ENCODE measurements around the gene PRRT4. TPM values are rescaled to one million over a fixed set of nuclear protein-coding genes. Genes with fewer than 3 reads are reported as not detected.
A peak's percentile ranks its signal among the peaks of the same experiment; 100 is the strongest.

The PRRT4 gene
- total and polyA plus RNA-seq, 5 donors, result 0.34 to 1.1 (median 0.84) TPM

- Histone ChIP-seq H3K4me1 (ENCODE audit: control insufficient read depth, insufficient read depth, low read length) (peaks cover 4% of the 10 kb centered on the region), H3K4me3 (ENCODE audit: low read length) (peak within 1 kb of the TSS; percentile 95), H3K9me3 (ENCODE audit: control insufficient read depth, low read length) (no peaks in the 10 kb centered on the region), H3K27me3 (ENCODE audit: control insufficient read depth, insufficient read depth) (no peaks in the 10 kb centered on the region), H3K27ac (ENCODE audit: low read length) (peak within 1 kb of the TSS; percentile 89)
- intact Hi-C loops (cut with DNase I), result no loop called here
- peak; percentile 87 to 94 (median 92) for DNase-seq
- 13% methylated on average over 49 of the region's 49 CpGs for WGBS
- ATAC-seq, result peak; percentile 95
These were observed 17.7 kb downstream of the PRRT4 start, which contains the start of gene RBM28 for GRCh38 chr7:128343554-128344430. RBM28 (minus strand) TSS chr7:128343908; CDS start chr7:128343793, 115 bp downstream.

- Histone ChIP-seq H3K4me3 (ENCODE audit: low read length) (no peak overlapping the region), H3K27me3 (ENCODE audit: control insufficient read depth, insufficient read depth) (no peaks in the 10 kb centered on the region), H3K4me1 (ENCODE audit: control insufficient read depth, insufficient read depth, low read length) (peaks cover 4% of the 10 kb centered on the region), H3K27ac (ENCODE audit: low read length) (no peak overlapping the region), H3K9me3 (ENCODE audit: control insufficient read depth, low read length) (no peaks in the 10 kb centered on the region)
- DNase-seq, result no peak
- WGBS, result 91% methylated on average over 6 of the region's 6 CpGs
- no peak for ATAC-seq
- intact Hi-C loops (cut with DNase I), result no loop called here
These were observed 19.8 kb downstream of the PRRT4 start for GRCh38 chr7:128341733-128342132.

GRCh38 chr7:128335730-128336129 lies 25.8 kb downstream of the PRRT4 start:
- DNase-seq (no peak), ATAC-seq (no peak)
- Histone ChIP-seq H3K4me1 (ENCODE audit: control insufficient read depth, insufficient read depth, low read length) (no peaks in the 10 kb centered on the region), H3K9me3 (ENCODE audit: control insufficient read depth, low read length) (no peaks in the 10 kb centered on the region), H3K4me3 (ENCODE audit: low read length) (no peak overlapping the region), H3K27me3 (ENCODE audit: control insufficient read depth, insufficient read depth) (no peaks in the 10 kb centered on the region), H3K27ac (ENCODE audit: low read length) (no peak overlapping the region)
- intact Hi-C loops (cut with DNase I), result no loop called here
- 89% methylated on average over 3 of the region's 3 CpGs for WGBS

- intact Hi-C loops (cut with DNase I), result no loop called here
- 89% methylated on average over 9 of the region's 9 CpGs for WGBS
- Histone ChIP-seq H3K4me1 (ENCODE audit: control insufficient read depth, insufficient read depth, low read length) (peaks cover 4% of the 10 kb centered on the region), H3K4me3 (ENCODE audit: low read length) (no peak overlapping the region), H3K27me3 (ENCODE audit: control insufficient read depth, insufficient read depth) (no peaks in the 10 kb centered on the region), H3K27ac (ENCODE audit: low read length) (peak overlapping the region; percentile 82), H3K9me3 (ENCODE audit: control insufficient read depth, low read length) (no peaks in the 10 kb centered on the region)
- ATAC-seq (no peak), DNase-seq (no peak)
These were observed 37.2 kb downstream of the PRRT4 start for GRCh38 chr7:128324368-128324680.

GRCh38 chr7:128323459-128324367 lies 37.8 kb downstream of the PRRT4 start:
- intact Hi-C loops (cut with DNase I), result no loop called here
- WGBS, result 54% methylated on average over 10 of the region's 10 CpGs
- Histone ChIP-seq H3K9me3 (ENCODE audit: control insufficient read depth, low read length) (no peaks in the 10 kb centered on the region), H3K27ac (ENCODE audit: low read length) (peak overlapping the region; percentile 98), H3K4me1 (ENCODE audit: control insufficient read depth, insufficient read depth, low read length) (peaks cover 4% of the 10 kb centered on the region), H3K27me3 (ENCODE audit: control insufficient read depth, insufficient read depth) (no peaks in the 10 kb centered on the region), H3K4me3 (ENCODE audit: low read length) (no peak overlapping the region)
- DNase-seq (peak in 2 of 3 donors; percentile 31 to 65), ATAC-seq (peak; percentile 85 to 88)

- no peaks in the 10 kb centered on the region for H3K9me3 ChIP-seq (ENCODE audit: control insufficient read depth, low read length)
- no peak overlapping the region for H3K4me3 ChIP-seq (ENCODE audit: low read length)
- peaks cover 4% of the 10 kb centered on the region for H3K4me1 ChIP-seq (ENCODE audit: control insufficient read depth, insufficient read depth, low read length)
- DNase-seq (no peak), ATAC-seq (peak; percentile 8)
- H3K27me3 ChIP-seq (ENCODE audit: control insufficient read depth, insufficient read depth), result no peaks in the 10 kb centered on the region
- H3K27ac ChIP-seq (ENCODE audit: low read length), result peak overlapping the region; percentile 98
- intact Hi-C loops (cut with DNase I), result no loop called here
These were observed 38.5 kb downstream of the PRRT4 start for GRCh38 chr7:128323040-128323439.

GRCh38 chr7:128322040-128322643 lies 39.3 kb downstream of the PRRT4 start:
- WGBS, result 68% methylated on average over 3 of the region's 3 CpGs
- Histone ChIP-seq H3K4me1 (ENCODE audit: control insufficient read depth, insufficient read depth, low read length) (peaks cover 4% of the 10 kb centered on the region), H3K27ac (ENCODE audit: low read length) (no peak overlapping the region), H3K4me3 (ENCODE audit: low read length) (no peak overlapping the region), H3K27me3 (ENCODE audit: control insufficient read depth, insufficient read depth) (no peaks in the 10 kb centered on the region), H3K9me3 (ENCODE audit: control insufficient read depth, low read length) (no peaks in the 10 kb centered on the region)
- ATAC-seq, result peak; percentile 25 to 39
- no peak for DNase-seq
- intact Hi-C loops (cut with DNase I), result no loop called here

- WGBS, result 86% methylated on average over 5 of the region's 5 CpGs
- H3K27me3 ChIP-seq (ENCODE audit: control insufficient read depth, insufficient read depth), result no peaks in the 10 kb centered on the region
- H3K27ac ChIP-seq (ENCODE audit: low read length), result no peak overlapping the region
- no peak overlapping the region for H3K4me3 ChIP-seq (ENCODE audit: low read length)
- H3K4me1 ChIP-seq (ENCODE audit: control insufficient read depth, insufficient read depth, low read length), result peaks cover 4% of the 10 kb centered on the region
- no peaks in the 10 kb centered on the region for H3K9me3 ChIP-seq (ENCODE audit: control insufficient read depth, low read length)
- intact Hi-C loops (cut with DNase I), result no loop called here
- DNase-seq, result no peak
- ATAC-seq, result no peak
These were observed 40.5 kb downstream of the PRRT4 start for GRCh38 chr7:128321044-128321422.

GRCh38 chr7:128318691-128319090 lies 42.8 kb downstream of the PRRT4 start:
- H3K27me3 ChIP-seq (ENCODE audit: control insufficient read depth, insufficient read depth), result no peaks in the 10 kb centered on the region
- intact Hi-C loops (cut with DNase I), result no loop called here
- no peak overlapping the region for H3K4me3 ChIP-seq (ENCODE audit: low read length)
- H3K27ac ChIP-seq (ENCODE audit: low read length), result no peak overlapping the region
- WGBS, result 76% methylated on average over 5 of the region's 5 CpGs
- H3K4me1 ChIP-seq (ENCODE audit: control insufficient read depth, insufficient read depth, low read length), result no peaks in the 10 kb centered on the region
- H3K9me3 ChIP-seq (ENCODE audit: control insufficient read depth, low read length), result no peaks in the 10 kb centered on the region
- no peak for DNase-seq
- no peak for ATAC-seq

- WGBS, result 94% methylated on average over 3 of the region's 3 CpGs
- intact Hi-C loops (cut with DNase I), result no loop called here
- ATAC-seq (no peak), DNase-seq (no peak)
- no peaks in the 10 kb centered on the region for H3K27me3 ChIP-seq (ENCODE audit: control insufficient read depth, insufficient read depth)
- no peaks in the 10 kb centered on the region for H3K9me3 ChIP-seq (ENCODE audit: control insufficient read depth, low read length)
- H3K27ac ChIP-seq (ENCODE audit: low read length), result no peak overlapping the region
- no peak overlapping the region for H3K4me3 ChIP-seq (ENCODE audit: low read length)
- H3K4me1 ChIP-seq (ENCODE audit: control insufficient read depth, insufficient read depth, low read length), result no peaks in the 10 kb centered on the region
These were observed 50.5 kb downstream of the PRRT4 start for GRCh38 chr7:128311013-128311412.

- no peak for DNase-seq
- intact Hi-C loops (cut with DNase I), result no loop called here
- no peak overlapping the region for H3K27ac ChIP-seq (ENCODE audit: low read length)
- no peaks in the 10 kb centered on the region for H3K4me1 ChIP-seq (ENCODE audit: control insufficient read depth, insufficient read depth, low read length)
- H3K4me3 ChIP-seq (ENCODE audit: low read length), result no peak overlapping the region
- H3K27me3 ChIP-seq (ENCODE audit: control insufficient read depth, insufficient read depth), result no peaks in the 10 kb centered on the region
- 88% methylated on average over 5 of the region's 5 CpGs for WGBS
- no peak for ATAC-seq
- no peaks in the 10 kb centered on the region for H3K9me3 ChIP-seq (ENCODE audit: control insufficient read depth, low read length)
These were observed 51.0 kb downstream of the PRRT4 start for GRCh38 chr7:128310499-128310898.

Data from right cardiac atrium (tissue), 5 donors.